HepG2 (cell line): ENCODE data around the gene SRSF2. TPM values are rescaled to one million over a fixed set of nuclear protein-coding genes. Genes with fewer than 3 reads are reported as not detected.

Experiments
- AFF4 ChIP-seq: sonication (generic); formaldehyde crosslinking; IDR thresholded peaks from 2 replicates; pipeline ENCODE4 v1.4.0; 2020; ENCODE audit warnings: missing genetic modification reagents
- CHD4 ChIP-seq: fragments of 200-600 bp; sonication (generic); IDR thresholded peaks from 2 replicates; pipeline ENCODE4 v1.7.0; 2017; ENCODE audit warnings: mild to moderate bottlenecking, low read length, borderline replicate concordance
- POLR2AphosphoS5 ChIP-seq: IDR thresholded peaks from 2 replicates; pipeline ENCODE4 v1.6.1; 2012; ENCODE audit warnings: low read depth, low read length
- SAP130 ChIP-seq: IDR thresholded peaks from 2 replicates; pipeline ENCODE4 v1.6.1; 2016; ENCODE audit warnings: low read depth
- SRSF1 ChIP-seq: fragments of 200-400 bp; formaldehyde crosslinking; optimal IDR thresholded peaks from 2 replicates; pipeline ENCODE3; 2017; ENCODE audit warnings: mild to moderate bottlenecking, low read depth, low read length, moderate library complexity
- TFDP2 ChIP-seq: sonication (generic); formaldehyde crosslinking; IDR thresholded peaks from 2 replicates; pipeline ENCODE4 v1.4.0; 2020; ENCODE audit warnings: missing genetic modification reagents
- ZBTB40 ChIP-seq, 2 experiments: fragments of 450-650 bp in 1 of 2; sonication (generic) in 1 of 2; formaldehyde crosslinking in 1 of 2; IDR thresholded peaks; 2 replicates each; pipeline versions ENCODE4 v1.6.1 to v1.8.0; 2016 to 2022; ENCODE audit warnings: antibody characterized with exemption in 1 of 2, mild to moderate bottlenecking in 1 of 2, missing genetic modification reagents in 1 of 2
- ZNF562 ChIP-seq: sonication (generic); formaldehyde crosslinking; IDR thresholded peaks from 2 replicates; pipeline ENCODE4 v1.8.0; 2022; ENCODE audit warnings: missing genetic modification reagents, borderline replicate concordance
- ZNF605 ChIP-seq: sonication (generic); formaldehyde crosslinking; IDR thresholded peaks from 2 replicates; pipeline ENCODE4 v1.8.0; 2022; ENCODE audit warnings: mild to moderate bottlenecking, missing genetic modification reagents
- ZNF607 ChIP-seq: sonication (generic); formaldehyde crosslinking; IDR thresholded peaks from 2 replicates; pipeline ENCODE4 v1.5.1; 2020; ENCODE audit warnings: missing genetic modification reagents, mild to moderate bottlenecking, borderline replicate concordance
- ZNF800 ChIP-seq: sonication (generic); formaldehyde crosslinking; IDR thresholded peaks from 2 replicates; pipeline ENCODE4 v1.4.0; 2020; ENCODE audit warnings: missing genetic modification reagents
- polyA plus RNA-seq, 8 experiments: library from polyadenylated mRNA; depleted of rRNA in 3 of 8; stranded (reverse) in 7 of 8; unstranded in 1 of 8; fragments of >200 nt; fragmentation: Illumina TruSeq in 4 of 8; extraction: Trizol in 4 of 8; gene quantifications; 2 replicates each; pipeline versions ENCODE4 v1.2.1 to v1.2.3, GENCODE V29; 2011 to 2016; ENCODE audit warnings: low read depth in 4 of 8, missing spikeins in 1 of 8, mixed read lengths in 1 of 8; ENCODE audit not compliant: insufficient read depth in 1 of 8
- total RNA-seq, 5 experiments: library from RNA; depleted of rRNA; stranded (reverse); fragments of >200 nt; fragmentation: Illumina TruSeq; extraction: Trizol; gene quantifications; 2 replicates each; pipeline ENCODE4 v1.2.3, GENCODE V29; 2016; ENCODE audit warnings: low read depth in 1 of 5

The SRSF2 gene
- total and polyA plus RNA-seq, 2 of the 13 experiments (the other 11 are each of a cell fraction or from before 2014, with no cell fraction given): 306 to 319 TPM

GRCh38 chr17:76707985-76708807 is 28.9 kb downstream of the SRSF2 start (continued):
- TF ChIP-seq ZBTB40 (IDR thresholded peaks at IDR 0.05) (no peak), ZBTB40 (CRISPR knock-in tag; IDR thresholded peaks at IDR 0.05) (no peak), ZNF800 (CRISPR knock-in tag) (no peak), ZNF562 (CRISPR knock-in tag) (no peak), TFDP2 (no peak), POLR2AphosphoS5 (no peak), SAP130 (CRISPR knock-in tag) (0 out of 2 replicates have a peak, but pooled peaks have one; percentile 13), SRSF1 (no peak), CHD4 (0 out of 2 replicates have a peak, but pooled peaks have one; percentile 37), AFF4 (CRISPR knock-in tag) (no peak), ZNF607 (CRISPR knock-in tag) (0 out of 2 replicates have a peak, but pooled peaks have one; percentile 18), ZNF605 (CRISPR knock-in tag) (no peak)
